HG03521 (cell line): ENCODE measurements around the gene APBB2.
"Not testable (repeated sequence)": the region's sequence is repeated elsewhere in the genome, so short reads cannot be mapped to it uniquely, and the experiment has no call there.

Experiments used
- ATAC-seq: cut with Tn5 transposase; IDR thresholded peaks from one replicate; pipeline ENCODE4 v1.9.1; 2021; ENCODE audit warnings: mild to moderate bottlenecking, moderate library complexity; ENCODE audit not compliant: unreplicated experiment

The APBB2 gene

DNA sequence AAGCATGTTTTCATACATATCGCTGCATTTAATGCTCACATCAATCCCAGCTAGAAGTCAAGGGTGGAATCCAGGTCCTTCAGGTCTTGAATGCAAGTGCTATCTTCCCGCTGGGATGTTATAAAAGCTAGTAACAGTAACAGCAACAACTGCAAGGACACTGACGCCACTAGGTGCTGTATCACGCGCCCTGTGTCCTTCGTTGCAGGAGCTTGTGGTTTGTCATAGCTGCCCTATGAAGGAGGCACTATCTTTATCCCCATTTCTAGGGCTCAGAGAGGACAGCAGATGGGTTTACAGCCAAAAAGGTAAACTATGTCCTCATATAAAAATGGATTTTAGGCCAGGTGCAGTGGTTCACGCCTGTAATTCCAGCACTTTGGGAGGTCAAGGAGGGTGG lies 261.7 kb downstream of the APBB2 start:
- ATAC-seq, result no peak

DNA sequence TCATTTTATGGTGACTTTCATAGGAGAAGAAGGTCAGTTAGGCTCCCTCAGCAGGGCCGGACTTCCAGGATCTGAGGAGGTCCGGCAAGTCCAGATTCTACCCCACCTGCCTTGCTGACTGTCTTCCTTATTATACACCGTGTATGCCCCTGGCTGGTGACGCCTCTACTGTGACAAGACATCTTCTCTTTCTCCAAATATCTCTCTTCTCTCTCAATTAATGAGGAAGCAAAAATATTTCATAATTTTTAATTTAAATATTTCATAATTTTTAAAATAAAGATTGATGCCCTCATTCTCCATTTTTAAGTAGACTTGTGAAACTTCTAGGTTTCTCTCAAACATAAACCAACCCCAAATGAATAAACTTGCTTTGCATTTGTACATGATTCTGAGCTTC lies 262.1 kb downstream of the APBB2 start:
- no peak for ATAC-seq

DNA sequence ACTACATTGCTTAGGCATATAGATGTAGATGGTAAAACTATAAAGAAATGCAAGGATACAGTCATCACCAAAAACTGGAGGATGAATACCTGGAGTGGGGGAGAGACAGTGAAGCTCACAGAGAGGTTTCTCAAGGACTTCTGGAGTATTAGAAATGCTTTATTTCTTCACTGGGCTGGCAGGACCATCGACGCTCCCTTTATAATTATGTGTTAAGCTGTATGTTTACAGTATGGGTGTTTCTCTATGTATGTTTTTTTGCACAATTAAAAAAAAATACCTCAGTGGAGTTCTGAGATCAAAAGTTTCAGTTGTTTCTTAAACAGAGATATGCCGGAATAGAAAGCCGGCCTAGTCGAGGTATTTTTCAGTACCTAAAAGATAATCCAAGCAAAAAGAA lies 263.3 kb downstream of the APBB2 start:
- no peak for ATAC-seq

DNA sequence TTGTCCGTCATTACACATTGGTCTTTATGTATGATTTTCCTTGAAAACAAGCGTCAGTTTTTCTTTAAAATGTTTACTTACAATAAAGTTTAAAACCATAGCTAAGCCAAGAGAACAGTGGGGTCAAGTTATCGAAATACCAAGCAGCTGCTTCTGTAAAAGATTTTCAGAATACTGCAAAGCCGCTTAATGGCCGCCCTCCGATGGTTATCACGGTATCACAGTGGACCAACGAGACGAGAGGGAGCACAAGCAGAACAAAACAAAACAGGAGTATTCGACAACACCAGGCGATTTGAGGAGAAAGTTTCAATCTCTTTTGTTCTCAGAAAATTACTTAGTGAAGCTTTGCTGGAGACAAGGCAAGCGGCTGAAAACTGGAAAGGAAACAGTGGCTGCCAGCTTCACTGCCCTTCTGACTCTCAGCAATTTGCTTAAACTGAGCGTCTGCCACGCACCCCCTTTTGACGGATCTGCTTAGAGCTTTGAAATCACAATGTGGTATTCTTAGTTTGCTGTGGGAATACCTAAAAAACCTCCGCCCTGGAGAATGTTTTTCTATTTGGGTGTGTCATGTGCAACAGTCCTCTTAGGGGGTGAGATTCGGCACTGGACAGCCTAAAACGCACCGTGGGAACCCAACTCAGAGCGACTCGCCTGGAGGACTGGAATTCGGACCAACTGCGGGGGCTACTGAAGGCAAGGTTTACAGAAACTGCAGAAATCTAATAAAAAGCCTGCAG lies 264.8 kb downstream of the APBB2 start:
- ATAC-seq, result no peak

DNA sequence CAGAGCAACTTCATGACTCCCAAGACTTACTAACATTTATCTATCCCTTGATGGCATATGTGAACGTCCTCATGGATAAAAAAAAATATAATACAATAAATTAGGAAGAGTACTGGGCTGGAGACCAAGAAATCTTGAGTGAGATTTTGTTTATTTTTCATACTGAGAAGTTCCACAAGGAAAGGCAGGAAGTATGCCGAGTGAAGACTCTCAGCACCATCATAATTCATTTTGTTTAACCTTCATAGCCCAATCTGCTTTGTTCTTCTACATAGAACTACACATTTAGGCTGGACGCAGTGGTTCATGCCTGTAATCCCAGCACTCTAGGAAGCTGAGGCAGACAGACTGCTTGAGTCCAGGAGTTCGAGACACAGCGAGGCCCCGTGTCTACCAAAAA lies 266.3 kb downstream of the APBB2 start:
- ATAC-seq, result no peak

DNA sequence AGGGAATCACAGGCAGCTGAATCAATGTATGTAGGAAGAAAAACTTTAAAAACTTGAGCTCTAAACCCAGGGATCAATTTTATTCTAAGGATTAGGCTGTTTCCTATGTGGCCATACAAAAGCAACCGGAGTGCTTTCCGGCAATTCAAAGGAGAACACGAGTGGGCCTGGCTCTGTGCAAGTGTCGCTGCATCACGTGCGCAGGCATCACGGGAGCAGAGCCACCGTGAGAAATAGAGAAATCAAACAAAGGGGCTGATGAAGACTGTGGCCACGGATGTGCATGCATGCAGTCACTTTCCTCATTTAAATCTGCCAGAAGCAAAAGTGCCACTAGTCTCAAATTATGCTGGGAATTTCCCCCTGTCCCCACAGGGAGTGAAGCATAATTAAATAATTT lies 267.7 kb downstream of the APBB2 start:
- ATAC-seq, result no peak

DNA sequence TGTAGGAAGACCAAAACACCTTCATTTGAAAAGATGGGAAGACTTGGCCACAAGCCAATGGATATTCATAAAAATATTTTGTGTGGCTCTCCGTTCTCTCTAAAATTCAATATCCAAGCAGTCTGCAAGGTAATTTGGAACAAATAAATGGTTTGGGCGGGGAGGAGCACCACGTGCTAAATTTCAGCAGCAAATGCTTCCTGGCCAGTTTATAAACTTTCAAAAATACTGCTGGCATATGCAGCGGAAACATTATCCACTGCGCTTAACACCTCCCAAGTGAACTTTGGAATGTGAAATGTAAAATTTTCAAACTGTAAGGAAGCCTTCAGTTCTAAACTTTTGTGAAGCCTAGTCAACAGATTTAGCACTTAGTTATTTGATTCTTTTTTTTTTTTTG lies 273.6 kb downstream of the APBB2 start:
- no peak for ATAC-seq

DNA sequence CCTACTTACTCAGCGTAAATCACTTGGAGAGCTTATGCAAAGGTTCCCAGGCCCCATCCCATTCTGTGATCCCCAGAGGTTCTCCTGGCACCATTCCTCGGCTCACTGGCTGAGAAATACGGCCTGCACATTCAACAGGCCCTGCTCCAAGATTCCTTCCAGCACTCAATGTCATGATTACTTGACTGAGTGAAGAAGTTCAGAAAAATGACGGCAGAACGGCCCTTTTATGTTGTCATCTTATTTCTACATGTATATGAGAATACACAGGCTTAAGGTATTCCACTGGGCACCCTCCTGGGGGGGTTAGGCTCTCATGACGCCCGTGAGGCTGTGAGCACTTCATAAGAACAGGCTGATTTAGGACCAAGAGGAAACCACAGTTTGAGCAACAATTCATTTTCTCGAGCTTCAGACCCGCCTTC lies 274.0 kb downstream of the APBB2 start:
- no peak for ATAC-seq

DNA sequence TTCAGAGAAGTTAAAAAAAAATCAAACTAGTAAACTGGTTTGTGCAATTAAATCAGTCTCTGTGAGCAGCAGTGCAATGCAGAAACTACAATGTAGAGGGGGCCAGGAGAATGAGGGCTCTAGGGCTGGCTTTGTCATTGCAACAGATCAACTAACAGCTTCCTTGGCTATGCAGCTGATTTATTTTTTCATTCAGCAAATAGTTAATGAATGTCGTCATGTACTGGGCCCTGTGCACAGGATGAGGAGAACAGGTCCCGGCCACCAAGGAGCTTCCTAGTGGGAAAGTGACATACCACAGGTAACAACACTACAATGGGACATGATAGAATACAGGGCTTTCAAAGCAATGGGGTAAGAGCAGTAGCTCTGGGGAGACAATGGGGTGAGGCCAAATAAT lies 274.5 kb downstream of the APBB2 start:
- ATAC-seq, result no peak

DNA sequence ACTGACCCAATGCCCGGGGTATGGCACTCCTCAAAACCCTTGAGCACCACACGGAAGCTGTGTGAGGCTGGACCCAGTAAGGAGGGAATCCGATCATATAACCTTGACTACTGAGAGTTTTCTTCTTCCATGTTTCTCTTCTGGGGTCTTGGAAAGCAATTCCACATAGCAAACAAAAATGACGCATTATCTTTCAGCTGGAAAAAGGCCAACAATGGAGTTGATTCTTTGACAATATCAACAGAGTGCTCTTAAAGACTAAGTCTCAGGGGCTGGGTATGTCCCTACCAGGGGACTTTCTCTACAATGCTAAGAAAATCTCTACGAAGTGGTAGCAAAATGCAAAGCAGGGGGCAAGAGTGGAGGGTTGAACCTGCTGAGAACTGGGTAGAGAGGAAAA lies 276.0 kb downstream of the APBB2 start:
- ATAC-seq, result no peak

DNA sequence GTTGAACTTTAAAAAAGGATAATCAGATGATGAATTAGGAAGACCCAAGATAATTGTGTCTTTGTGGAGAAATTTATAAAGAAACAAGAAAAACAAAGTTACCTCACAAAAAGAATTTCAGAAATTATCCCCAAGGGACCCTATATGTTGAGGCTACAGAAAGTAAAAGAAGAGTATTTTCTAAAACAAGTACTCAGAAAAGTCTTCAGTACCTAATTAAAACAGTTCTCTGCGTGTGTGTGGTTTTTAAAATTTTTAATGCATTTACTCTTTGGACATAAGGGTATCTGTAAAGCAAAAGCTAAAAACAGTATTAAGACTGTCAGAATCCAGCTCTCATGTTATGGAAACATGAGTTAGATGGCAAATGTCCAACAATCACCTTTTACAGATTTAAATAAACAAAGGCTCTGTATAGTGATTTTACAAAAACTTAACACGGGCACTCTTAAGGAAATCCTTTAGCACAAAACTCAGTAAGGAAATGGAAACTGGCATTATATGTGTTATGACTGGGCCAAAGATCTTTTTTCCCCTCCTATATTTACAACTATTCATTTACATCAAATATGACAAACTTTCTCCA lies 277.1 kb downstream of the APBB2 start:
- ATAC-seq, result no peak

DNA sequence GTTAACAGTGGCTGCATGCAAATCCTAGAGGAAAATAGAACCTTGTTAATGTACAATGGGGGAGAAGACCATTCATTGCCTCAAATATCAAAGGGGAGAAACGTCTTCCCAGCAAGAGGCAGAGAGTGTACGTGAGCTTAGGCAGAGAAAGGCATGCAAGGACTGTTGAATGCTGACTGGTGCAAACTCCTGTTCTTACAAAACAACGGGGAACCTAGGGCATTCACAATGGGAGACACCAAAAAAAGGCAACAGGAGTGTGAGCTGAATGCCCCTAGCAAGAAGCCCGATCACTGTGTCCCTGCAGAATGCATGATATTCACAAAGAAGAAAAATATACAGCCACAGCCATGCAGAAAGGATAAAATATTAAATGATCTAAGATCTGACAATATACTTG lies 279.7 kb downstream of the APBB2 start:
- ATAC-seq, result no peak

DNA sequence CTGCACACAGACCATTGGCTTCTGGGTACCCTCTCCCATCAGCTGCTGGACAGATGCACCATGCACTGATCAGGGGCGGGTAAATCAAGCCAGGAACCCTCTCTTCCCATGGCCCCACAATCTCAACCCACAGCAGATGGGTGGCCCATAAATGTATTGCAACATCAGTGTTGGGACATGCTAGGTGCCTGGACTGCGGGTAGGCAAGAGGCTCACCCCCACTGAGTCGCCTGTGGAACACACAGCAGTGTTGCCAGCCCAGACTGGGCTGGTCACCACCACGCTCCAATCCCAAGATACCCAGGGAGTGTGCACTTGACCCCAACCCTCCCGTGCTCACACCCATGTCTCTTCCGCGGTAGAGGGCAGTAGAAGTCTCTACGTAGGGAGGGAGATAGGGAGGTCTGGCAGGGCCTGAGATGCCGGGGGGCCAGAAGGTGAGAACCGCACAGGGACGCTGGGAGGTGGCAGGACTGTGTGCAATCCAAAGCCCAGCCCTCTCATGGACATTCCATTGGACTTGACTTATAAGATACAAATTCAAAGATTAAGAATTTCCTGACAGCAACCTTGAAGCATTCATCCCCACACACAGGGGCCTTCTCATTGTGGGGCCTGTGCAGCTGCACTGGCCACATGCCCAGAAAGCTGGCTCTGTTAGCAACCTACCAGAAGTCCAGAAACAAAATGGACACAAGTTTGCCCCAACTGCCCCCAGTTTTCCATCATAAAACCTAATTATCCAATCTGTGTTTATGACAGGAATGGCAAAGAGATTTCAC lies 280.9 kb downstream of the APBB2 start:
- ATAC-seq, result no peak

DNA sequence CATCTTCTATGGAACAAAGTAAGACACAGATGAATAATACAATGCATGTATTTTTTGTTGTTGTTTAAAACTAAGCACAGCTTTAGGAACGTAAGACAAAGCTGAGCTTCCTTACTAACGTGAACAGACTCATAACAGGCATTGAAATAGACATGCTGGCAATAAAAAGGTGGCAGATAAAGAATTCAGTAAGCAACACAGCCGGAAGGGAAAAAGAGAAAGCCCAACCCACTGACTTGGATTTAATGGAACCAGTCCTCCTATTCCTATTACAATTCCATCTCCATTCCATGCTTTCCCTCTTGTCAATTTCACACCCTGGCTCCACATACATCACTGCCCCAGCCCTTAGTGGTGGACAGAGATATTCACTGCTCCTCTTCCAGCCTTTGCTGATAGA lies 282.5 kb downstream of the APBB2 start:
- no peak for ATAC-seq

DNA sequence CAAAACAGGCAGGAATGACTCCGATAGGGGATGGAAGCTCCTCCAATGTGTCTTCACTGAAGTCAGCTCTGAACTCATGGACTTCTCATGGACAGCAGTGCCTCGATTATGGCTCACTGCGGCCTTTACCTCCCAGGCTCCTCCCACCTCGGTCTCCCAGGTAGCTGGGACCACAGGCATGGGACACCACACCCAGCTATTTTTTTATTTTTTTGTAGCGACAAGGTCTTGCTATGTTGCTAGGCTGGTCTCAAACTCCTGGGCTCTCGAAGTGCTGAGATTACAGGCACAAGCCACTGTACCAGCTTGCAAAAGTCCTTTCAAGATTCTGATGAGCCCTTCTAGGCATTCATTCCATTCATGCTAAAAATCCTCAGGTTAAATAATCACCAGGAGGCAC lies 283.1 kb downstream of the APBB2 start:
- ATAC-seq, result no peak

DNA sequence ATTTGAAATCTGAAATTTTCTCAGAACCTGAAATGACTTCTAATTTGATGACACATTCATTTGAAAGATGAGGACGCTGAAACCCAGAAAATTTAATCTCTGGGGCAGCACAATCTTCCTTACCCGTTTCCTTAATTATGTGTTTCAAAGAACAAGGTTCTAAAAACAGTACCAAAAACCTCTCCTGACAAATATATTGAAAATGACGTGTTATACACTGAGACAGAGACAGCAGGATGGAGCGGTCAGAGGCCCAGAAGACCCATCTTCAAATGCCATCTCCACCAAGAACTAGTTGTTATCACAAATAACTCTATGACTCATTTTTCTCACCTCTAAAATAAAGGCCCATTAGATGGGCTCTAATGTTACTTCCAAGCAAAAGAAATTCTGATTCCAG lies 287.3 kb downstream of the APBB2 start:
- ATAC-seq, result no peak

DNA sequence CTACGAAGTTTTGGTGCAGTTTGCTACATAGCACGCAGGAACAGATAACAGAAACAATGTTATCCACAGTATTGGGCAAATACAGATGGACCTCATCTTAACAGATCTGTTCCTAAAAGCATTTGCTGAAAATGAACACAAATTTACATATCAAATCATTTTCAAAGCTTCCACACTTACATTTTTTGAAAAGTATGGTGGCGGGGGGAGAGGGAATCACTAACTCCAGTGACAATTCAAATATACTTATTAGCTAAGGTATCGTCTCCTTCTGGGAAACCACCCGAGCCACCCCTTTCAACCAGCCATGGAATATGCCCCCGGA lies 289.6 kb downstream of the APBB2 start:
- ATAC-seq, result no peak

DNA sequence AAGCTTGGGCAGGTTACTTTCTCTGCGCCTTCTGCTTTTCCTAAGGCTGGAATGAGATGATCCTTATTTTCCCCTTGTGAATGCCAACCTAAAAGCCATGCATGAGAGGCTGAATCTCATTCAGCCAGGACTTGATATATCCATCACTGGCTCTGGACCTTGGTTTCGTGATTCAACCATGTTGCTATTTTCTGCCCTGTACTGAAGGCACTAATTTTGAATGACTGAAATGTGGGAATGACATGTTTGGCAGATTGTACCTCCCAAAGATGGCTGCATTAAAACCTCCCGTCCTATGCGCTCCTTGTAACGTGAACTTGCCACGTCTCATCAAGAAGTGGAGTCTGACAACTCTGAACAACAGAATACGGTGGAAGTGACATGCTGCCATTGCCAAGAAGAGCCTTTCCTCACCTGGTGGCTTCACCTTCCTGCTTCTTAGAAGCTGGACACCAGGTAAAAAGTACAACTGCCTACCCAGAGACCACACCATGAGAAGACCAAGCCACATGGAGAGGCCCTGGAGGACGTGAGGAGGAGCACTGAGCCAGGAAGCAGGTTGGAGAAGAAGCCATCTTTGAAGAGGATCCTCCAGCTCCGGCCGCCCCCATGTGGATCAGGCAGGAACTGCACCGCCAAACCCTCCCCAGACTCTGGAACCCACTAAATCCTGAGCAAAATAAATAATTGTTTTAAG lies 290.1 kb downstream of the APBB2 start:
- ATAC-seq, result no peak

DNA sequence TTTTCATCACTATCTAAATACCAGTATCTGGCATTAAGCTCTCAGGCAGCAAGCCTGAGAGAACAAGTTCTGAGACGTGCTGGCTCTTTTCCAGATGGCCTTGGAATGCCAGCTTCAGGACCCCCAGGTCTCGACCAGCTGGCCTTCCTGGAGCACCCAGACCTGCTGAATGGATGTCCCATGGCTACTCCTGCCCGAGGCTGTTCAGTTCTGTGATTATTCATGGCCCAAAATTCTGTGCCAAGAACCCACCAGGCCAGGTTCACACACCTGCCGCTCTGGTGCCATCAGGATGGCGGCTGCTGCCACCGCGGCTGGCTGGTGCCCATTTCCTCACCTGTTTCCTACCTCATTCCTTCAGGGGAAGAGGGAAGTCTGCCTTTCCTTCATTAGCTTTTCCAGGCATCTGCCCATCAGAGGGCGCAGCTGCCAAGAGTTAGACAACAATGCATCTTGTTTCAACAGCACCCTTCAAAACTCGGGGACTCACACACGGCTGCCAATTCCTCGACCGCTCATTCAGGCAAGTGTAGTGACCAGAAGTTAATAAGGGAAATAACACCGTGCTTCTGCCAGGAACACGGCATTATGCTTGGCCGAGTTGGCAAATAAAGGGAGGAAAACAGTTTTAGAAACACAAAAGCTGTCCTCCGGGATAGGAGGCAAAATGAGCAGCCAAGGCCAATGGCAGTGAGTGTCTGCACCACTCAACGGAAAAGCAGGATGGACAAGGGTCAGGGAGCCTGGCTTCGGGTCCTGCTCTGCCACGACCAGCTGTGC lies 290.8 kb downstream of the APBB2 start:
- no peak for ATAC-seq

DNA sequence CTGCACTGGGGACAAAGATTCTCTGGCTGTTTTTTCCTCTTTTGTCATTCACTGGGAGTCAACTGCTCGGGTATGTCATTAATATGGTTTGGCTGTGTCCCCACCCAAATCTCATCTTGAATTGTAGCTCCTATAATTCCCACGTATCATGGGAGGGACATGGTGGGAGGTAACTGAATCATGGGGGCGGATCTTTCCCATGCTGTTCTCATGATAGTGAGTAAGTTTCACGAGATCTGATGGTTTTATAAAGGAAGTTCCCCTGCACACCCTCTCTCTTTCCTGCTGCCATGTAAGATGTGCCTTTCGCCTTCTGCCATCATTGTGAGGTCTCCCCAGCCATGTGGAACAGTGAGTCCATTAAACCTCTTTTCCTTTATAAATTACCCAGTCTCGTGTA lies 294.4 kb downstream of the APBB2 start:
- ATAC-seq, result not testable (repeated sequence)

DNA sequence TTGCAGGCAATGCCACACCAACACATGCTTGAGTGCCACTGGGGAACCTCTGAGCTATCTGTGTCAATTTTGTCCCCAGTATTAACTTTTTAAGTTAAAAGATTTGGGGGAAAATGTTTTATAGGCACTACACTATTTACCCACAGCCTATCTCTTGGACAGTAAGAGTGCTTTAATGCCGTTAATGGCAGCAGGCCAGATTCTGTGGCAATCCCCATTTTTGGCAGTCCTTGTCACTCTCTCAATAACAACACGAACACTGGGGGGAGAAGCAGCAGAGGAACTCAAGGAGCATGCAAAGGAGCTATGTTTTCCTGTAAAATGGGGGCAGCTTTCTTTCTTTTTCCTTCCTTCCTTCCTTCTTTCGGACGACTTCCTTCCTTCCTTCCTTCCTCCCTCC lies 296.0 kb downstream of the APBB2 start:
- ATAC-seq, result no peak
